HCT116 (cell line): Measurements from ENCODE around the gene BTBD18. TPM values are rescaled to one million over a fixed set of nuclear protein-coding genes. Genes with fewer than 3 reads are reported as not detected.

Experiments used
- ATAC-seq: fragments of 200-7000 bp; cut with Tn5 transposase; 2 replicates; pipeline ENCODE4 v1.9.1; 2020; ENCODE audit warnings: mild to moderate bottlenecking, moderate library complexity
- BruUV-seq: library from RNA; stranded (reverse); fragments of 400-500 nt; replicated peaks from 2 replicates; lab custom pipeline; 2021; lab: Mats Ljungman, UMichigan
- CTCF ChIA-PET: fragments of 300-600 bp; sonication (Branson Sonifier 250); formaldehyde crosslinking; loops from one replicate; lab custom pipeline; 2021; ENCODE audit warnings: antibody characterized with exemption; lab: Charles Lee
- POLR2A ChIA-PET: fragments of 300-600, 350-600 bp; sonication (Branson Sonifier 250); formaldehyde crosslinking; loops from one replicate; lab custom pipeline; 2021; ENCODE audit warnings: antibody characterized with exemption; lab: Charles Lee
- RAD21 ChIA-PET, 2 experiments: fragments of 300-600 bp; sonication (Branson Sonifier 250); formaldehyde crosslinking; loops; one replicate each; lab custom pipeline; 2023; ENCODE audit warnings: low total read pairs in 2 of 2; ENCODE audit not compliant: uncharacterized antibody in 2 of 2, unreplicated experiment in 2 of 2, low non-redundant PET in 1 of 2; lab: Charles Lee
- DNase-seq: peaks from one replicate; pipeline ENCODE4 v3.0.0-alpha.2; 2010; ENCODE audit warnings: low read depth, low spot score
- H2AFZ ChIP-seq: fragments of 200-600 bp; shearing (Covaris generic), sonication (generic); 2 replicates; pipeline ENCODE4 v1.6.1; 2017; ENCODE audit warnings: low read depth, mixed run types, mixed read lengths, antibody characterized with exemption, low read length; ENCODE audit not compliant: poor library complexity, severe bottlenecking
- H3K27ac ChIP-seq: 2 replicates; pipeline ENCODE4 v1.5.1; 2012; ENCODE audit warnings: low read depth, low read length
- H3K27me3 ChIP-seq: fragments of 200-600 bp; sonication (generic); 2 replicates; pipeline ENCODE4 v1.6.1; 2016; ENCODE audit warnings: mixed run types, low read length, mixed read lengths; ENCODE audit not compliant: insufficient read depth
- H3K36me3 ChIP-seq, 2 experiments: fragments of 200-500 bp in 1 of 2; fragments of 200-600 bp in 1 of 2; sonication (Bioruptor generic) in 1 of 2; sonication (generic) in 1 of 2; 2 replicates each; pipeline versions ENCODE4 v1.5.1 to v1.6.1; 2014 to 2016; ENCODE audit warnings: low read length in 2 of 2, inconsistent platforms in 1 of 2, mixed read lengths in 1 of 2, mixed run types in 1 of 2; ENCODE audit not compliant: insufficient read depth in 2 of 2, control insufficient read depth in 1 of 2
- H3K4me1 ChIP-seq, 2 experiments: fragments of 200-600 bp in 1 of 2; sonication (generic) in 1 of 2; 2 replicates each; pipeline versions ENCODE4 v1.5.1 to v1.6.1; 2012 to 2017; ENCODE audit warnings: low read length in 2 of 2, inconsistent platforms in 1 of 2, mild to moderate bottlenecking in 1 of 2, mixed read lengths in 1 of 2, mixed run types in 1 of 2, moderate library complexity in 1 of 2; ENCODE audit not compliant: insufficient read depth in 2 of 2, control insufficient read depth in 1 of 2
- H3K4me2 ChIP-seq: fragments of 200-600 bp; sonication (generic); 2 replicates; pipeline ENCODE4 v1.6.1; 2017; ENCODE audit warnings: mixed run types, low read length, mixed read lengths
- H3K4me3 ChIP-seq, 2 experiments: fragments of 200-600 bp in 1 of 2; sonication (generic) in 1 of 2; replicated peaks in 1 of 2; 2 replicates each; pipeline ENCODE4 v1.5.1; 2011 to 2016; ENCODE audit warnings: low read length in 2 of 2, control low read depth in 1 of 2, low read depth in 1 of 2, mild to moderate bottlenecking in 1 of 2, mixed read lengths in 1 of 2, mixed run types in 1 of 2
- H3K79me2 ChIP-seq: fragments of 200-600 bp; sonication (generic); 2 replicates; pipeline ENCODE4 v1.6.1; 2017; ENCODE audit warnings: mild to moderate bottlenecking, mixed run types, low read length, moderate library complexity, mixed read lengths; ENCODE audit not compliant: insufficient read depth
- H3K9ac ChIP-seq: fragments of 200-600 bp; sonication (generic); 2 replicates; pipeline ENCODE4 v1.6.1; 2016; ENCODE audit warnings: low read length, mixed read lengths
- H3K9me2 ChIP-seq: fragments of 200-600 bp; sonication (generic), shearing (Covaris generic); 2 replicates; pipeline ENCODE4 v1.6.1; 2017; ENCODE audit warnings: mixed run types, mild to moderate bottlenecking, moderate library complexity; ENCODE audit not compliant: insufficient read depth
- H3K9me3 ChIP-seq, 2 experiments: fragments of 200-500 bp in 1 of 2; fragments of 200-600 bp in 1 of 2; sonication (Bioruptor generic) in 1 of 2; sonication (generic) in 1 of 2; 2 replicates each; pipeline ENCODE4 v1.6.1; 2014 to 2017; ENCODE audit warnings: low read length in 2 of 2, mixed read lengths in 2 of 2, inconsistent platforms in 1 of 2, low read depth in 1 of 2, mild to moderate bottlenecking in 1 of 2, mixed run types in 1 of 2, moderate library complexity in 1 of 2; ENCODE audit not compliant: control insufficient read depth in 1 of 2, insufficient read depth in 1 of 2
- H4K20me1 ChIP-seq: fragments of 200-600 bp; sonication (generic), shearing (Covaris generic); 2 replicates; pipeline ENCODE4 v1.6.1; 2017; ENCODE audit warnings: mixed run types, mild to moderate bottlenecking, moderate library complexity; ENCODE audit not compliant: insufficient read depth
- CEBPB ChIP-seq: IDR thresholded peaks from 2 replicates; pipeline ENCODE4 v1.6.1; 2012; ENCODE audit warnings: low read depth
- EGR1 ChIP-seq: IDR thresholded peaks from 2 replicates; pipeline ENCODE4 v1.6.1; 2012; ENCODE audit warnings: low read depth
- ELF1 ChIP-seq: IDR thresholded peaks from 2 replicates; pipeline ENCODE4 v1.6.1; 2012; ENCODE audit warnings: low read depth, borderline replicate concordance
- EZH2 ChIP-seq: fragments of 200-600 bp; sonication (generic); IDR thresholded peaks from 2 replicates; pipeline ENCODE4 v1.6.1; 2017; ENCODE audit warnings: antibody characterized with exemption, mixed run types
- EZH2phosphoT487 ChIP-seq: fragments of 200-600 bp; IDR thresholded peaks from 2 replicates; pipeline ENCODE4 v1.6.1; 2018; ENCODE audit warnings: antibody characterized with exemption, borderline replicate concordance
- JUND ChIP-seq: IDR thresholded peaks from 2 replicates; pipeline ENCODE4 v1.6.1; 2012
- SIN3A ChIP-seq: IDR thresholded peaks from 2 replicates; pipeline ENCODE4 v1.6.1; 2012; ENCODE audit warnings: low read depth
- SRF ChIP-seq: IDR thresholded peaks from 2 replicates; pipeline ENCODE4 v1.6.1; 2012; ENCODE audit warnings: low read depth
- TCF7L2 ChIP-seq: IDR thresholded peaks from 2 replicates; pipeline ENCODE4 v1.7.0; 2011; ENCODE audit warnings: borderline replicate concordance, inconsistent platforms; ENCODE audit not compliant: insufficient read depth, insufficient read length; ENCODE audit errors: extremely low read depth
- intact Hi-C: fragments of 100-400 bp; cut with micrococcal nuclease; formaldehyde crosslinking; loops from 2 replicates; pipeline ENCODE4 v1.10.0; 2022
- total RNA-seq: library from RNA; stranded (reverse); gene quantifications from one replicate; pipeline ENCODE4 v1.2.1, GENCODE V29; 2021; ENCODE audit not compliant: unreplicated experiment
- TF ChIP-seq, protein P1 (sequence below), 3 experiments: fragments of 200-600 bp in 1 of 3; sonication (generic) in 1 of 3; IDR thresholded peaks in 2 of 3; conservative IDR thresholded peaks in 1 of 3; 2 replicates each; pipeline ENCODE4 v1.5.1; 2012 to 2017; ENCODE audit warnings: low read depth in 2 of 3, low read length in 2 of 3, antibody characterized with exemption in 1 of 3, borderline replicate concordance in 1 of 3, control low read depth in 1 of 3, mild to moderate bottlenecking in 1 of 3, mixed read lengths in 1 of 3, mixed run types in 1 of 3, moderate library complexity in 1 of 3; ENCODE audit not compliant: insufficient read depth in 1 of 3
- TF ChIP-seq, protein P2 (sequence below): IDR thresholded peaks from 2 replicates; pipeline ENCODE4 v1.6.1; 2012; ENCODE audit warnings: low read depth
- TF ChIP-seq, protein P3 (sequence below): IDR thresholded peaks from 2 replicates; pipeline ENCODE4 v1.6.1; 2012
- TF ChIP-seq, protein P4 (sequence below): IDR thresholded peaks from 2 replicates; pipeline ENCODE4 v1.6.1; 2012

BTBD18 gene
- total RNA-seq, 1 experiment from 2014 or later, result not detected

DNA sequence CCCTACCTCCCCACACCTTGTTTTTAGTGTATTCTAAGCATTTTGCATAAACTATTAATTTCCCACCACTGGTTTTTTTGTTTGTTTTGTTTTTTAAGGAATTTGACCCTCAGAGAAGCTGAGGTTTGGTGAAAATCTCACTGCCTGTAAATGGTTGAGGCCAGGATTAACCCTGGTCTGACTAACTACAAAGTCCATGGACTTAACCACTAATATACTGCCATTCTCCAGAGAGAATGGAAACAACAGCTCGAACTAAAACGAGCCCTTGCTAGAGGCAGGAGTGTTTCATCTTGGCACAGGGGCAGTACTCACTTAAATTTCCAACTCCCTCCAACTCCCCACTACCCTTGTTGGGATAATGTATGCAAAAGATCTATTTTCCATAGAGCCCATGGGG, 12.9 kb upstream of the BTBD18 start (continued):
- TF ChIP-seq, protein P1, sequence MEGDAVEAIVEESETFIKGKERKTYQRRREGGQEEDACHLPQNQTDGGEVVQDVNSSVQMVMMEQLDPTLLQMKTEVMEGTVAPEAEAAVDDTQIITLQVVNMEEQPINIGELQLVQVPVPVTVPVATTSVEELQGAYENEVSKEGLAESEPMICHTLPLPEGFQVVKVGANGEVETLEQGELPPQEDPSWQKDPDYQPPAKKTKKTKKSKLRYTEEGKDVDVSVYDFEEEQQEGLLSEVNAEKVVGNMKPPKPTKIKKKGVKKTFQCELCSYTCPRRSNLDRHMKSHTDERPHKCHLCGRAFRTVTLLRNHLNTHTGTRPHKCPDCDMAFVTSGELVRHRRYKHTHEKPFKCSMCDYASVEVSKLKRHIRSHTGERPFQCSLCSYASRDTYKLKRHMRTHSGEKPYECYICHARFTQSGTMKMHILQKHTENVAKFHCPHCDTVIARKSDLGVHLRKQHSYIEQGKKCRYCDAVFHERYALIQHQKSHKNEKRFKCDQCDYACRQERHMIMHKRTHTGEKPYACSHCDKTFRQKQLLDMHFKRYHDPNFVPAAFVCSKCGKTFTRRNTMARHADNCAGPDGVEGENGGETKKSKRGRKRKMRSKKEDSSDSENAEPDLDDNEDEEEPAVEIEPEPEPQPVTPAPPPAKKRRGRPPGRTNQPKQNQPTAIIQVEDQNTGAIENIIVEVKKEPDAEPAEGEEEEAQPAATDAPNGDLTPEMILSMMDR (IDR thresholded peaks at IDR 0.05 in 2 of 3, conservative IDR thresholded peaks at IDR 0.05 in 1 of 3; ENCODE audit: borderline replicate concordance in 1 of 3, insufficient read depth in 1 of 3, low read depth in 2 of 3, low read length in 2 of 3), result no peak

DNA sequence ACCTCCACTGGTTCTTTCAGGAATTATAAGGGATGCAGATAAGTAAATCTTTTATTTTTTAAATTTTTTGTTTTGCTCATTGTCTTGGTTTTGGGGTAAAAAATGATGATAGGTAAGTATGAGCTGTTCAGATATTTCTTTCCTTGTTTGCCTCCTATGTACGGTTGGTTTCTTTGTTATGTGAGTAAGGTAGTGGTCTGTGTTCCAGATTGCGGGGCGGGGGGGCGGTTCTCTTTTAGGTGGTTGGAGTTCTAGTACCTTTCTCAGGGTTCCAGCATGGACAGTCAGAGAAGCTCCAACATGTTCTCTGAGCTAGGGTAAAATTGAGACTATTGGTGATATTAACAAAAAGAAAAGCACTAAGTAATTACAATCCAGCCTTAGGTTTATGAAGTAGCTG, 12.4 kb upstream of the BTBD18 start:
- peak overlapping the region; percentile 92; the same call in 1 of the 2 replicates for H3K9ac ChIP-seq
- no peaks in the 10 kb centered on the region; a peak in 1 of 4 replicates for H3K36me3 ChIP-seq
- peaks cover 73% of the 10 kb centered on the region for H3K79me2 ChIP-seq
- ChIA-PET CTCF (no interaction called here), RAD21 (interaction anchor here in 1 of 2 experiments (1.5 kb wide), 1 partner anchor 13 kb away, joined by 4 read pairs; the partner anchor contains the start of gene BTBD18)
- DNase-seq (no peak), ATAC-seq (no peak)
- no peaks in the 10 kb centered on the region for H4K20me1 ChIP-seq
- peak overlapping the region; percentile 66 for H3K4me2 ChIP-seq
- BruUV-seq, result no TSS peak
- no peaks in the 10 kb centered on the region for H3K9me2 ChIP-seq
- no peak overlapping the region for H2AFZ ChIP-seq
- H3K4me1 ChIP-seq, result peaks cover 17 to 35% of the 10 kb centered on the region in 2 experiments; a peak in 3 of 4 replicates
- H3K27ac ChIP-seq, result no peak overlapping the region
- H3K4me3 ChIP-seq, result no peak overlapping the region
- H3K27me3 ChIP-seq, result no peaks in the 10 kb centered on the region
- H3K9me3 ChIP-seq, result no peaks in the 10 kb centered on the region
- TF ChIP-seq EZH2phosphoT487 (no peak), CEBPB (no peak), ELF1 (no peak), EZH2 (no peak), TCF7L2 (no peak), SIN3A (no peak), SRF (no peak), EGR1 (no peak), JUND (no peak)
- TF ChIP-seq, protein P2, sequence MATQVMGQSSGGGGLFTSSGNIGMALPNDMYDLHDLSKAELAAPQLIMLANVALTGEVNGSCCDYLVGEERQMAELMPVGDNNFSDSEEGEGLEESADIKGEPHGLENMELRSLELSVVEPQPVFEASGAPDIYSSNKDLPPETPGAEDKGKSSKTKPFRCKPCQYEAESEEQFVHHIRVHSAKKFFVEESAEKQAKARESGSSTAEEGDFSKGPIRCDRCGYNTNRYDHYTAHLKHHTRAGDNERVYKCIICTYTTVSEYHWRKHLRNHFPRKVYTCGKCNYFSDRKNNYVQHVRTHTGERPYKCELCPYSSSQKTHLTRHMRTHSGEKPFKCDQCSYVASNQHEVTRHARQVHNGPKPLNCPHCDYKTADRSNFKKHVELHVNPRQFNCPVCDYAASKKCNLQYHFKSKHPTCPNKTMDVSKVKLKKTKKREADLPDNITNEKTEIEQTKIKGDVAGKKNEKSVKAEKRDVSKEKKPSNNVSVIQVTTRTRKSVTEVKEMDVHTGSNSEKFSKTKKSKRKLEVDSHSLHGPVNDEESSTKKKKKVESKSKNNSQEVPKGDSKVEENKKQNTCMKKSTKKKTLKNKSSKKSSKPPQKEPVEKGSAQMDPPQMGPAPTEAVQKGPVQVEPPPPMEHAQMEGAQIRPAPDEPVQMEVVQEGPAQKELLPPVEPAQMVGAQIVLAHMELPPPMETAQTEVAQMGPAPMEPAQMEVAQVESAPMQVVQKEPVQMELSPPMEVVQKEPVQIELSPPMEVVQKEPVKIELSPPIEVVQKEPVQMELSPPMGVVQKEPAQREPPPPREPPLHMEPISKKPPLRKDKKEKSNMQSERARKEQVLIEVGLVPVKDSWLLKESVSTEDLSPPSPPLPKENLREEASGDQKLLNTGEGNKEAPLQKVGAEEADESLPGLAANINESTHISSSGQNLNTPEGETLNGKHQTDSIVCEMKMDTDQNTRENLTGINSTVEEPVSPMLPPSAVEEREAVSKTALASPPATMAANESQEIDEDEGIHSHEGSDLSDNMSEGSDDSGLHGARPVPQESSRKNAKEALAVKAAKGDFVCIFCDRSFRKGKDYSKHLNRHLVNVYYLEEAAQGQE, result no peak
- TF ChIP-seq, protein P3, sequence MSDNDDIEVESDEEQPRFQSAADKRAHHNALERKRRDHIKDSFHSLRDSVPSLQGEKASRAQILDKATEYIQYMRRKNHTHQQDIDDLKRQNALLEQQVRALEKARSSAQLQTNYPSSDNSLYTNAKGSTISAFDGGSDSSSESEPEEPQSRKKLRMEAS, result no peak
- TF ChIP-seq, protein P4, sequence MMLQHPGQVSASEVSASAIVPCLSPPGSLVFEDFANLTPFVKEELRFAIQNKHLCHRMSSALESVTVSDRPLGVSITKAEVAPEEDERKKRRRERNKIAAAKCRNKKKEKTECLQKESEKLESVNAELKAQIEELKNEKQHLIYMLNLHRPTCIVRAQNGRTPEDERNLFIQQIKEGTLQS, result no peak
- TF ChIP-seq, all 23 proteins: peak for 0
- POLR2A ChIA-PET, result interaction anchor here (0.5 to 4.9 kb wide), 4 partner anchors 14 to 44 kb away, joined by 4 to 31 read pairs (median 12); no protein-coding TSS in a partner anchor
- intact Hi-C loops, result no loop called here
